Measurements from ENCODE around the gene DDX27. TPM values are rescaled to one million over a fixed set of nuclear protein-coding genes. Genes with fewer than 3 reads are reported as not detected.
"Not testable (repeated sequence)": the region's sequence is repeated elsewhere in the genome, so short reads cannot be mapped to it uniquely, and the experiment has no call there.

Gene DDX27
- total RNA-seq, 4 donors from 2014 or later, result 30.4 to 45.8 (median 38.2) TPM

DNA sequence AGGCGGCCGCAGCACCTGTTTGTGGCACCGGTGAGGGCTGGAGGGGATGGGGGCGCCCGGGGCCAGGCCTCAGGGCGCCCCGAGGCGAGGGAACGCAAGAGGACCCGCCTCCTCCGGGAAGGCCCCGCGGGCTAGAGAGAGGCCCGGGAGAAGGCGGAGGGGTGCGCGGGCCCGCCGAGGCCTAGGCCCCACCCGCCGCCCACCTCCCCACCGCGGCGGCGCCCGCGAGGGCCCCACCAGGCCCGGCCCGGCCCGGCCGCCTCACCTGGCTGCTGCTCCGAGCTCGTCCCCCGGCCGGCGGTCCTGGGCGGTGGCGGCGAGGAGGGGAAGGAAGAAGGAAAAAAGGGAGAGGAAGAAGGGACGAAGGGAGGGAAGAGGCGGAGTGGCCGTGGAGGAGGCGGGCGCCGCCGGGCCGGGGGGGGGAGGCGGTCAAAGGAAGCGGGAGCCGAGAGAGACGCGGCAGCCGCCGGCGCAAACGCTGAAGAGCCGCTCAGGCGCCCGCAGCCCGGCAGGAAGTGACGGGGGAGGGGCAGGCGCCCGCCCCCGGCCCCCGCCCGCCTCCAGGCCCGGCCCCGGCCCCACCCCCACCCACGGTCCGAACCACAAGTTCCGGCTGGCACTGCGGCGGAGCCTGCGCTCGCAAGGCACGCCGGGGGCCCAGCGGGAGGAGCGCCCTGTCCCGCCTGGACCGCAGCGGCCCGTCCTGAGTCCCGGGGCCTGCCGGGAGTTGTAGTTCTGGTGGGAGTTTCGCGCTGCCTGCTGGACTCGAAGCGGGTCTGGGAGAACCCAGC lies 31.2 kb upstream of the DDX27 start, which contains the start of gene STAU1:
Gene STAU1 (minus strand): TSS at position 484 of the 791 bp plus-strand sequence. CDS start 22,133 bp downstream, outside the sequence.
- H3K27ac ChIP-seq, result peak within 1 kb of the TSS; percentile 81 to 95 (median 88)
- peaks cover 30 to 32% of the 10 kb centered on the region in 2 donors for H3K4me1 ChIP-seq
- peak; percentile 3 to 74 for TF ChIP-seq POLR2A (IDR thresholded peaks at IDR 0.05)
- TF ChIP-seq, protein P1, sequence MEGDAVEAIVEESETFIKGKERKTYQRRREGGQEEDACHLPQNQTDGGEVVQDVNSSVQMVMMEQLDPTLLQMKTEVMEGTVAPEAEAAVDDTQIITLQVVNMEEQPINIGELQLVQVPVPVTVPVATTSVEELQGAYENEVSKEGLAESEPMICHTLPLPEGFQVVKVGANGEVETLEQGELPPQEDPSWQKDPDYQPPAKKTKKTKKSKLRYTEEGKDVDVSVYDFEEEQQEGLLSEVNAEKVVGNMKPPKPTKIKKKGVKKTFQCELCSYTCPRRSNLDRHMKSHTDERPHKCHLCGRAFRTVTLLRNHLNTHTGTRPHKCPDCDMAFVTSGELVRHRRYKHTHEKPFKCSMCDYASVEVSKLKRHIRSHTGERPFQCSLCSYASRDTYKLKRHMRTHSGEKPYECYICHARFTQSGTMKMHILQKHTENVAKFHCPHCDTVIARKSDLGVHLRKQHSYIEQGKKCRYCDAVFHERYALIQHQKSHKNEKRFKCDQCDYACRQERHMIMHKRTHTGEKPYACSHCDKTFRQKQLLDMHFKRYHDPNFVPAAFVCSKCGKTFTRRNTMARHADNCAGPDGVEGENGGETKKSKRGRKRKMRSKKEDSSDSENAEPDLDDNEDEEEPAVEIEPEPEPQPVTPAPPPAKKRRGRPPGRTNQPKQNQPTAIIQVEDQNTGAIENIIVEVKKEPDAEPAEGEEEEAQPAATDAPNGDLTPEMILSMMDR (IDR thresholded peaks at IDR 0.05), result no peak
- peak; percentile 96 to 97 for DNase-seq
- peak within 1 kb of the TSS; percentile 63 to 82 (median 74) for H3K4me3 ChIP-seq (replicated peaks in 1 of 3)
- no peaks in the 10 kb centered on the region for H3K9me3 ChIP-seq
- WGBS, 2 donors, result 0 to 1% methylated on average over 49 to 58 of the region's 89 CpGs
- no peaks in the 10 kb centered on the region for H3K36me3 ChIP-seq
- no peaks in the 10 kb centered on the region for H3K27me3 ChIP-seq
- intact Hi-C loops (cut with DNase I), result loop anchor here (2.0 to 5.0 kb wide), 3 partner anchors 27 to 89 kb away; partner anchors contain the start of gene ZNFX1

DNA sequence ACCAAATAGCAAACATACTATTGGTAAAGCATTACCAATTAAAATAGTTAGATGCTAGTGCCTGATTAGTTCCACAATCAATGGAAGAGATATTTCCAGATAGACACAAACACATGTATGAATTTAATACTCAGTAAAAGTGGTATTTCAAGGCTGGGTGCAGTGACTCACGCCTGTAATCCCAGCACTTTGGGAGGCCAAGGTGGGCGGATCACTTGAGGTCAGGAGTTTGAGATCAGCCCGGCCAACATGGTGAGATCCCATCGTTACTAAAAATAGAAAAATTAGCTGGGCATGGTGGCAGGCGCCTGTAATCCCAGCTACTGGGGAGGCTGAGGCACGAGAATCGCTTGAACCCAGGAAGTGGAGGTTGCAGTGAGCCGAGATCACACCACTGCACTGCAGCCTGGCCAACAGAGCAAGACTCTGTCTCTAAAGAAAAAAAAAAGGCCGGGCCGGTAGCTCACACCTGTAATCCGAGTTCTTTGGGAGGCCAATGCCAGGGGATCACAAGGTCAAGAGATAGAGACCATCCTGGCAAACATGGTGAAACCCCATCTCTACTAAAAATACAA lies 26.2 kb upstream of the DDX27 start:
- intact Hi-C loops (cut with DNase I); DNase-seq; H3K9me3 ChIP-seq; H3K4me1 ChIP-seq; H3K27ac ChIP-seq; H3K27me3 ChIP-seq; H3K36me3 ChIP-seq; H3K4me3 ChIP-seq (replicated peaks in 1 of 3): not testable (repeated sequence)
- WGBS, 2 donors, result 84 to 85% methylated on average over 11 of the region's 11 CpGs

DNA sequence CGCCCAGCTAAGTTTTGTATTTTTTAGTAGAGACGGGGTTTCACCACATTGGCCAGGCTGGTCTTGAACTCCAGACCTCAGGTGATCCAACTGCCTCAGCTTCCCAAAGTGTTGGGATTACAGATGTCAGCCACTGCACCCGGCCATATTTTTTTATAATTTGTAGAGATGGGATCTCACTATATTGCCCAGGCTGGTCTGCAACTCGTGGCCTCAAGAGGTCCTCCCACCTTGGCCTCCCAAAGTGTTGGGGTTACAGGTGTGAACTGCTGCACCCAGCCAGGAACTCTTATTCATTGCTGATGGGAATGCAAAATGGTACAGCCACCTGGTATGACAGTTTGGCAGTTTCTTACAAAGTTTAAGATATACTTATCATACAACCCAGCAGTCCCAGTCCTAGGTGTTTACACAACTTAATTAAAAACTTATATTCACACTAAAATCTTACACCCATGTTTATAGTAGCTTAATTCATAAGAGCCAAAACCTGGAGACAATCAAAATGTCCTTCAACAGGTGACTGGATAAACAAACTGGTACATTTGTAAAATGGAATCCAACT lies 19.4 kb upstream of the DDX27 start:
- no peaks in the 10 kb centered on the region for H3K36me3 ChIP-seq
- intact Hi-C loops (cut with DNase I), result no loop called here
- H3K4me1 ChIP-seq, result no peaks in the 10 kb centered on the region
- H3K9me3 ChIP-seq, result no peaks in the 10 kb centered on the region
- 90 to 94% methylated on average over 4 of the region's 4 CpGs for WGBS, 2 donors
- no peak for TF ChIP-seq POLR2A (IDR thresholded peaks at IDR 0.05)
- TF ChIP-seq, protein P1 (IDR thresholded peaks at IDR 0.05), result no peak
- no peak overlapping the region for H3K4me3 ChIP-seq (replicated peaks in 1 of 3)
- H3K27ac ChIP-seq, result no peak overlapping the region
- no peaks in the 10 kb centered on the region for H3K27me3 ChIP-seq
- no peak for DNase-seq

DNA sequence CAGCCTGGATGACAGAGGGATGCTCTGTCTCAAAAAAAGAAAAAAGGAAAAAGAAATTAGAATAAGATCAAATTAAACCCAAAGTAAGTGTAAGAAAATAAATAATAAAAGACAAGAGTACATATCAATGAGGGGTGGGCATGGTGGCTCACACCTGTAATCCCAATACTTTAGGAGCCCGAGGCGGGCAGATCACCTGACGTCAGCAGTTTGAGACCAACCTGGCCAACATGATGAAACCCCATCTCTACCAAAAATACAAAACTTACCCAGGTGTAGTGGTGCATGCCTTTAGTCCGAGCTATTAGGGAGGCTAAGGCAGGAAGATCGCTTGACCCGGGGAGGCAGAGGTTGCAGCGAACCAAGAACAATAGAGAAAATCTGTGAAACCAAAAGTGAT lies 16.2 kb upstream of the DDX27 start:
- H3K27ac ChIP-seq, result no peak overlapping the region
- H3K27me3 ChIP-seq, result no peaks in the 10 kb centered on the region
- no peaks in the 10 kb centered on the region for H3K4me1 ChIP-seq
- H3K36me3 ChIP-seq, result no peaks in the 10 kb centered on the region
- DNase-seq, result no peak
- 90 to 91% methylated on average over 7 of the region's 7 CpGs for WGBS, 2 donors
- intact Hi-C loops (cut with DNase I), result no loop called here
- no peak for TF ChIP-seq POLR2A (IDR thresholded peaks at IDR 0.05)
- TF ChIP-seq, protein P1 (IDR thresholded peaks at IDR 0.05), result no peak
- no peak overlapping the region for H3K4me3 ChIP-seq (replicated peaks in 1 of 3)
- no peaks in the 10 kb centered on the region for H3K9me3 ChIP-seq

DNA sequence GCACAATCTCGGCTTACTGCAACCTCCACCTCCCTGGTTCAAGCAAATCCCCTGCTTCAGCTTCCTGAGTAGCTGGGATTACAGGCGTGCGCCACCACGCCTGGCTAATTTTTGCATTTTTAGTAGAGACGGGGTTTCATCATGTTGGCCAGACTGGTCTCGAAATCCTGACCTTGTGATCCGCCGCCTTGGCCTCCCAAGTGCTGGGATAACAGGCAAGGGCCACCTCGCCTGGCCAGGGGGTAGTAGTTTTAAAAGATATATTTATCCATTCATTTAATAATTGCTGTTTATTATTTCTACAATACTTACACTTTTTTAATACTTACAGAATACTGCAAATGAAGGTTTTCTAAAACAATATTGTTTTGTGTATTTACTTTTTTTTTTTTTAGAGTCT lies 15.5 kb upstream of the DDX27 start:
- Histone ChIP-seq H3K27ac (no peak overlapping the region), H3K36me3 (no peaks in the 10 kb centered on the region), H3K27me3 (no peaks in the 10 kb centered on the region), H3K9me3 (no peaks in the 10 kb centered on the region), H3K4me1 (no peaks in the 10 kb centered on the region), H3K4me3 (replicated peaks in 1 of 3) (no peak overlapping the region)
- WGBS, 2 donors, result 78 to 95% methylated on average over 9 of the region's 9 CpGs
- intact Hi-C loops (cut with DNase I), result no loop called here
- TF ChIP-seq, protein P1 (IDR thresholded peaks at IDR 0.05), result no peak
- TF ChIP-seq POLR2A (IDR thresholded peaks at IDR 0.05), result no peak
- DNase-seq, result no peak
